ENCODE results near the gene ASTN1.

- TF ChIP-seq CEBPB (IDR thresholded peaks at IDR 0.05; ENCODE audit: low read depth), result no peak
- no peak for TF ChIP-seq ATF3 (IDR thresholded peaks at IDR 0.05)
- no peak for TF ChIP-seq CTCF (IDR thresholded peaks at IDR 0.05 in 2 of 3, conservative IDR thresholded peaks at IDR 0.05 in 1 of 3; ENCODE audit: borderline replicate concordance in 1 of 3, insufficient read depth in 1 of 3, low read depth in 2 of 3, low read length in 2 of 3)
- TF ChIP-seq, protein P1, sequence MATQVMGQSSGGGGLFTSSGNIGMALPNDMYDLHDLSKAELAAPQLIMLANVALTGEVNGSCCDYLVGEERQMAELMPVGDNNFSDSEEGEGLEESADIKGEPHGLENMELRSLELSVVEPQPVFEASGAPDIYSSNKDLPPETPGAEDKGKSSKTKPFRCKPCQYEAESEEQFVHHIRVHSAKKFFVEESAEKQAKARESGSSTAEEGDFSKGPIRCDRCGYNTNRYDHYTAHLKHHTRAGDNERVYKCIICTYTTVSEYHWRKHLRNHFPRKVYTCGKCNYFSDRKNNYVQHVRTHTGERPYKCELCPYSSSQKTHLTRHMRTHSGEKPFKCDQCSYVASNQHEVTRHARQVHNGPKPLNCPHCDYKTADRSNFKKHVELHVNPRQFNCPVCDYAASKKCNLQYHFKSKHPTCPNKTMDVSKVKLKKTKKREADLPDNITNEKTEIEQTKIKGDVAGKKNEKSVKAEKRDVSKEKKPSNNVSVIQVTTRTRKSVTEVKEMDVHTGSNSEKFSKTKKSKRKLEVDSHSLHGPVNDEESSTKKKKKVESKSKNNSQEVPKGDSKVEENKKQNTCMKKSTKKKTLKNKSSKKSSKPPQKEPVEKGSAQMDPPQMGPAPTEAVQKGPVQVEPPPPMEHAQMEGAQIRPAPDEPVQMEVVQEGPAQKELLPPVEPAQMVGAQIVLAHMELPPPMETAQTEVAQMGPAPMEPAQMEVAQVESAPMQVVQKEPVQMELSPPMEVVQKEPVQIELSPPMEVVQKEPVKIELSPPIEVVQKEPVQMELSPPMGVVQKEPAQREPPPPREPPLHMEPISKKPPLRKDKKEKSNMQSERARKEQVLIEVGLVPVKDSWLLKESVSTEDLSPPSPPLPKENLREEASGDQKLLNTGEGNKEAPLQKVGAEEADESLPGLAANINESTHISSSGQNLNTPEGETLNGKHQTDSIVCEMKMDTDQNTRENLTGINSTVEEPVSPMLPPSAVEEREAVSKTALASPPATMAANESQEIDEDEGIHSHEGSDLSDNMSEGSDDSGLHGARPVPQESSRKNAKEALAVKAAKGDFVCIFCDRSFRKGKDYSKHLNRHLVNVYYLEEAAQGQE (IDR thresholded peaks at IDR 0.05; ENCODE audit: low read depth), result no peak
- no peak for TF ChIP-seq EZH2 (IDR thresholded peaks at IDR 0.05)
- TF ChIP-seq POLR2A (IDR thresholded peaks at IDR 0.05; ENCODE audit: borderline replicate concordance, extremely low read depth, insufficient read depth, insufficient read length), result no peak
- TF ChIP-seq EZH2phosphoT487 (IDR thresholded peaks at IDR 0.05; ENCODE audit: borderline replicate concordance), result no peak
- no peak for TF ChIP-seq RAD21 (IDR thresholded peaks at IDR 0.05; ENCODE audit: low read depth)
- TF ChIP-seq POLR2AphosphoS5 (IDR thresholded peaks at IDR 0.05; ENCODE audit: low read depth, low read length), result no peak
- TF ChIP-seq, protein P2, sequence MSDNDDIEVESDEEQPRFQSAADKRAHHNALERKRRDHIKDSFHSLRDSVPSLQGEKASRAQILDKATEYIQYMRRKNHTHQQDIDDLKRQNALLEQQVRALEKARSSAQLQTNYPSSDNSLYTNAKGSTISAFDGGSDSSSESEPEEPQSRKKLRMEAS (IDR thresholded peaks at IDR 0.05), result no peak
- no peak for TF ChIP-seq CBX3 (IDR thresholded peaks at IDR 0.05; ENCODE audit: low read depth)
Measured at GRCh38 chr1:176876966-176877515, 287.5 kb downstream of the ASTN1 start.

Measured in HCT116 (cell line).